Measurements from ENCODE around the gene RNF8. TPM values are rescaled to one million over a fixed set of nuclear protein-coding genes. Genes with fewer than 3 reads are reported as not detected.
"Not testable (repeated sequence)": the region's sequence is repeated elsewhere in the genome, so short reads cannot be mapped to it uniquely, and the experiment has no call there.

RNF8 gene
- polyA plus RNA-seq, 12 donors, result 13.8 to 20.5 (median 17.3) TPM; not detected in 1

GRCh38 chr6:37441651-37442050, 87.9 kb downstream of the RNF8 start:
- DNase-seq, result no peak

- DNase-seq, result no peak
Measured at GRCh38 chr6:37442416-37443215, 88.8 kb downstream of the RNF8 start.

- not testable (repeated sequence) for DNase-seq
Measured at GRCh38 chr6:37443216-37443542, 89.4 kb downstream of the RNF8 start.

Other genes with a start within 250 kb of the RNF8 start
- gene PIM1, start 183.8 kb upstream of the RNF8 start, polyA plus RNA-seq (ENCODE audit: insufficient read length in 12 of 12), result 10 to 100 TPM in 11 of 12 donors, not detected in 1; 14.0 to 36.4 (median 26.1) TPM
- 10 to 100 TPM in 2 of 12 donors, 1 to 10 TPM in 9, not detected in 1; 6.6 to 12.9 (median 7.3) TPM for gene TBC1D22B, start 96.2 kb upstream of the RNF8 start, polyA plus RNA-seq (ENCODE audit: insufficient read length in 12 of 12)
- 1 to 10 TPM in 5 of 12 donors, under 1 TPM in 5, not detected in 2; 0.59 to 2.2 (median 0.92) TPM for gene TMEM217, start 95.8 kb upstream of the RNF8 start, polyA plus RNA-seq (ENCODE audit: insufficient read length in 12 of 12)
- gene CMTR1, start 79.2 kb downstream of the RNF8 start, polyA plus RNA-seq (ENCODE audit: insufficient read length in 12 of 12), result 10 to 100 TPM in 11 of 12 donors, not detected in 1; 28.3 to 43.5 (median 30.3) TPM
- 10 to 100 TPM in 10 of 12 donors, not detected in 2; 17.9 to 24.6 (median 21.6) TPM for gene CCDC167, start 145.9 kb downstream of the RNF8 start, polyA plus RNA-seq (ENCODE audit: insufficient read length in 12 of 12)